GM12801 (cell line): ENCODE data around the gene RPS24.

Source experiments
- CTCF ChIP-seq: IDR thresholded peaks from one replicate; pipeline ENCODE4 v1.5.1; 2011; ENCODE audit warnings: control low read depth; ENCODE audit not compliant: insufficient read length; ENCODE audit errors: extremely low read depth

Gene RPS24

GRCh38 chr10:78045856-78046255, 12.2 kb downstream of the RPS24 start:
- TF ChIP-seq CTCF = no peak

- no peak for TF ChIP-seq CTCF
Measured at GRCh38 chr10:78046711-78047269, 13.1 kb downstream of the RPS24 start.

GRCh38 chr10:78047314-78047891, 13.7 kb downstream of the RPS24 start:
- TF ChIP-seq CTCF = no peak

- TF ChIP-seq CTCF = no peak
Measured at GRCh38 chr10:78049851-78050250, 16.2 kb downstream of the RPS24 start.

- no peak for TF ChIP-seq CTCF
Measured at GRCh38 chr10:78053211-78053868, 19.7 kb downstream of the RPS24 start.

GRCh38 chr10:78058562-78058961, 24.9 kb downstream of the RPS24 start:
- TF ChIP-seq CTCF = no peak

- TF ChIP-seq CTCF = no peak
Measured at GRCh38 chr10:78059906-78060702, 26.4 kb downstream of the RPS24 start.
